ENCODE data around the gene AFMID. TPM values are rescaled to one million over a fixed set of nuclear protein-coding genes. Genes with fewer than 3 reads are reported as not detected.

Gene AFMID
- total and polyA plus RNA-seq, 2 of the 13 experiments (the other 11 are each of a cell fraction or from before 2014, with no cell fraction given): 249 to 270 TPM

DNA sequence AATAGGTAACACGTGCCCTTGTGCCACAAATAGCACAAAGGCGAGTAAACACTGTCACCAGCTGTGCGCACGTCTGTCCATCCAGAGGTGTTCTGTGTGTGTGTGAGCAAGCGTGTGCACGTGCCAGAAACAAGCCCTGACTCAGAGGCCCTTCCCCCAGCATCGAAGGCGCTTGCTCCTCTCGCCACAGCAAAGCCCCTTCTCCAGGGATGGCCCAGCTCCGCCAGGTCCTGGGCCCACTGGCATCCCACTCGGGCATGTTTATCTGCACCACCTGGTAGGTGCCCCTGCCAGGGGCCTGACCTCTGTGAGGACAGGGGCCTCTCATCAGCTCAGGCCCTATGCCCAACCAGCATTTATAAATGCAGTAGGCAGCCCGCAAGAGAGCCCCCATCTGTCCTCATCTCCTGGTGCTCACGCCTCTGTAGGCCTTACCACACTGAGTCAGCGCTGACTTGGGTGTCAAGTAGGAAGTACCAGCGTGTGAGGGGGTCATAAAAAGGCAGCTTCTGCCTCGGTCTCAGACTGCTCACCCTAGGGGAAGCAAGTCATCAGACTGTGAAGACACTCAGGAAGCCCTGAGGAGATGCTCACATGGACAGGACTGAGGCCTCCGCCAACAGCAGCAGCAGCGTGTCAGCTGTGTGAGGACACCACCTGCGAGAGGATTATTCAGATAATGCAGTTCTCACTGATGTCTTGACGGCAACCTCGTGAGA lies 55.0 kb downstream of the AFMID start (continued):
- TF ChIP-seq, protein P1, sequence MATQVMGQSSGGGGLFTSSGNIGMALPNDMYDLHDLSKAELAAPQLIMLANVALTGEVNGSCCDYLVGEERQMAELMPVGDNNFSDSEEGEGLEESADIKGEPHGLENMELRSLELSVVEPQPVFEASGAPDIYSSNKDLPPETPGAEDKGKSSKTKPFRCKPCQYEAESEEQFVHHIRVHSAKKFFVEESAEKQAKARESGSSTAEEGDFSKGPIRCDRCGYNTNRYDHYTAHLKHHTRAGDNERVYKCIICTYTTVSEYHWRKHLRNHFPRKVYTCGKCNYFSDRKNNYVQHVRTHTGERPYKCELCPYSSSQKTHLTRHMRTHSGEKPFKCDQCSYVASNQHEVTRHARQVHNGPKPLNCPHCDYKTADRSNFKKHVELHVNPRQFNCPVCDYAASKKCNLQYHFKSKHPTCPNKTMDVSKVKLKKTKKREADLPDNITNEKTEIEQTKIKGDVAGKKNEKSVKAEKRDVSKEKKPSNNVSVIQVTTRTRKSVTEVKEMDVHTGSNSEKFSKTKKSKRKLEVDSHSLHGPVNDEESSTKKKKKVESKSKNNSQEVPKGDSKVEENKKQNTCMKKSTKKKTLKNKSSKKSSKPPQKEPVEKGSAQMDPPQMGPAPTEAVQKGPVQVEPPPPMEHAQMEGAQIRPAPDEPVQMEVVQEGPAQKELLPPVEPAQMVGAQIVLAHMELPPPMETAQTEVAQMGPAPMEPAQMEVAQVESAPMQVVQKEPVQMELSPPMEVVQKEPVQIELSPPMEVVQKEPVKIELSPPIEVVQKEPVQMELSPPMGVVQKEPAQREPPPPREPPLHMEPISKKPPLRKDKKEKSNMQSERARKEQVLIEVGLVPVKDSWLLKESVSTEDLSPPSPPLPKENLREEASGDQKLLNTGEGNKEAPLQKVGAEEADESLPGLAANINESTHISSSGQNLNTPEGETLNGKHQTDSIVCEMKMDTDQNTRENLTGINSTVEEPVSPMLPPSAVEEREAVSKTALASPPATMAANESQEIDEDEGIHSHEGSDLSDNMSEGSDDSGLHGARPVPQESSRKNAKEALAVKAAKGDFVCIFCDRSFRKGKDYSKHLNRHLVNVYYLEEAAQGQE (IDR thresholded peaks at IDR 0.05; ENCODE audit: borderline replicate concordance in 1 of 2, low read depth in 1 of 2, low read length in 2 of 2): no peak
- TF ChIP-seq PAX8 (CRISPR knock-in tag; IDR thresholded peaks at IDR 0.05; ENCODE audit: borderline replicate concordance) (no peak), ZNF354B (CRISPR knock-in tag; IDR thresholded peaks at IDR 0.05) (no peak), ZNF124 (CRISPR knock-in tag; IDR thresholded peaks at IDR 0.05) (no peak), ZIK1 (CRISPR knock-in tag; IDR thresholded peaks at IDR 0.05; ENCODE audit: borderline replicate concordance, low read depth) (no peak), PHF21A (CRISPR knock-in tag; IDR thresholded peaks at IDR 0.05) (no peak; the same call in 1 of the 2 replicates), HDAC2 (CRISPR knock-in tag; IDR thresholded peaks at IDR 0.05) (peak; percentile 12; the same call in 1 of the 2 replicates), MTA3 (CRISPR knock-in tag; IDR thresholded peaks at IDR 0.05) (no peak), MIXL1 (CRISPR knock-in tag; IDR thresholded peaks at IDR 0.05) (no peak), ZNF383 (CRISPR knock-in tag; IDR thresholded peaks at IDR 0.05; ENCODE audit: borderline replicate concordance) (no peak), HNRNPUL1 (IDR thresholded peaks at IDR 0.05; ENCODE audit: low read depth, low read length) (no peak), ZNF136 (CRISPR knock-in tag; IDR thresholded peaks at IDR 0.05; ENCODE audit: low read depth) (no peak), GATAD2A (CRISPR knock-in tag; IDR thresholded peaks at IDR 0.05) (no peak), THAP11 (CRISPR knock-in tag; IDR thresholded peaks at IDR 0.05) (no peak), ATF1 (CRISPR knock-in tag; IDR thresholded peaks at IDR 0.05) (no peak)
- TF ChIP-seq, protein P2, sequence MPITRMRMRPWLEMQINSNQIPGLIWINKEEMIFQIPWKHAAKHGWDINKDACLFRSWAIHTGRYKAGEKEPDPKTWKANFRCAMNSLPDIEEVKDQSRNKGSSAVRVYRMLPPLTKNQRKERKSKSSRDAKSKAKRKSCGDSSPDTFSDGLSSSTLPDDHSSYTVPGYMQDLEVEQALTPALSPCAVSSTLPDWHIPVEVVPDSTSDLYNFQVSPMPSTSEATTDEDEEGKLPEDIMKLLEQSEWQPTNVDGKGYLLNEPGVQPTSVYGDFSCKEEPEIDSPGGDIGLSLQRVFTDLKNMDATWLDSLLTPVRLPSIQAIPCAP (CRISPR knock-in tag; IDR thresholded peaks at IDR 0.05; ENCODE audit: low read depth): no peak
- TF ChIP-seq, protein P3, sequence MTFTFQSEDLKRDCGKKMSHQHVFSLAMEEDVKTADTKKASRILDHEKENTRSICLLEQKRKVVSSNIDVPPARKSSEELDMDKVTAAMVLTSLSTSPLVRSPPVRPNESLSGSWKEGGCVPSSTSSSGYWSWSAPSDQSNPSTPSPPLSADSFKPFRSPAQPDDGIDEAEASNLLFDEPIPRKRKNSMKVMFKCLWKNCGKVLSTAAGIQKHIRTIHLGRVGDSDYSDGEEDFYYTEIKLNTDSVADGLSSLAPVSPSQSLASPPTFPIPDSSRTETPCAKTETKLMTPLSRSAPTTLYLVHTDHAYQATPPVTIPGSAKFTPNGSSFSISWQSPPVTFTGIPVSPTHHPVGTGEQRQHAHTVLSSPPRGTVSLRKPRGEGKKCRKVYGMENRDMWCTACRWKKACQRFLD (CRISPR knock-in tag; IDR thresholded peaks at IDR 0.05; ENCODE audit: borderline replicate concordance): no peak
- TF ChIP-seq, protein P4, sequence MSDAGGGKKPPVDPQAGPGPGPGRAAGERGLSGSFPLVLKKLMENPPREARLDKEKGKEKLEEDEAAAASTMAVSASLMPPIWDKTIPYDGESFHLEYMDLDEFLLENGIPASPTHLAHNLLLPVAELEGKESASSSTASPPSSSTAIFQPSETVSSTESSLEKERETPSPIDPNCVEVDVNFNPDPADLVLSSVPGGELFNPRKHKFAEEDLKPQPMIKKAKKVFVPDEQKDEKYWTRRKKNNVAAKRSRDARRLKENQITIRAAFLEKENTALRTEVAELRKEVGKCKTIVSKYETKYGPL (CRISPR knock-in tag; IDR thresholded peaks at IDR 0.05): no peak

All from HepG2 (cell line).